Neural cell (in vitro differentiated cells): ENCODE results near the gene SPDYE4.

ENCODE experiments used
- EP300 ChIP-seq: fragments of 450-650 bp; conservative IDR thresholded peaks from 2 replicates; pipeline ENCODE4 v1.6.1; 2014; ENCODE audit warnings: antibody characterized with exemption, mild to moderate bottlenecking, moderate library complexity; ENCODE audit not compliant: poor library complexity, severe bottlenecking
- EZH2 ChIP-seq: fragments of 200-600, 300-800 bp; shearing (Covaris generic), sonication (generic); IDR thresholded peaks from 2 replicates; pipeline ENCODE4 v1.6.1; 2014; ENCODE audit warnings: antibody characterized with exemption, low read length, borderline replicate concordance, mild to moderate bottlenecking; ENCODE audit not compliant: insufficient read depth, poor library complexity, severe bottlenecking
- POLR2AphosphoS5 ChIP-seq: IDR thresholded peaks from 2 replicates; pipeline ENCODE4 v1.6.1; 2012
- RAD21 ChIP-seq: fragments of 450-650 bp; conservative IDR thresholded peaks from 2 replicates; pipeline ENCODE4 v1.6.1; 2014; ENCODE audit warnings: antibody characterized with exemption, mild to moderate bottlenecking, moderate library complexity
- SMC3 ChIP-seq: fragments of 450-650 bp; conservative IDR thresholded peaks from 2 replicates; pipeline ENCODE4 v1.6.1; 2014; ENCODE audit warnings: antibody characterized with exemption, mild to moderate bottlenecking, moderate library complexity; ENCODE audit not compliant: poor library complexity
- TAF1 ChIP-seq: IDR thresholded peaks from 2 replicates; pipeline ENCODE4 v1.6.1; 2012; ENCODE audit warnings: low read depth
- TF ChIP-seq, protein P1 (sequence below): fragments of 450-650 bp; IDR thresholded peaks from 2 replicates; pipeline ENCODE4 v1.5.1; 2014; ENCODE audit warnings: antibody characterized with exemption, mild to moderate bottlenecking, moderate library complexity; ENCODE audit not compliant: poor library complexity, severe bottlenecking
- TF ChIP-seq, protein P2 (sequence below): IDR thresholded peaks from 2 replicates; pipeline ENCODE4 v1.6.1; 2012; ENCODE audit warnings: borderline replicate concordance

DNA sequence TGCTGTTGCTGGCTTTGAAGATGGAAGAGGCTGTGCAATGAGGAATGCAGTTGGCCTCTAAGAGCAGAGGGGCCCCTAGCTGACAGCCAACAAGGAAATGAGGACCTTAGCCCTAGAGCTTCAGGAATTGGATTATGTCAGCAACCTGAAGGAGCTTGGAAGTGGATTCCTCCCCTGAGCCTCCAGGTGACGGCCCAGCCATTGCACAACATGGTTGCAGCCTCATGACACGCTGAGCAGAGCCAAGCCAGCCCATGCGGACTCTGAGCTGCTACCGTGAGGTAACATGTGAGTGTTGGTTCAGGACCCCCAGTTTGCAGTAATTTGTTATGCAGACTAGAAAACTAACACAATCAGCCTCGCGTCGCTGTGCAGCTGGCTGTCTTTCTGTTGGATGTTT is 33.9 kb downstream of the SPDYE4 start:
- TF ChIP-seq, protein P1, sequence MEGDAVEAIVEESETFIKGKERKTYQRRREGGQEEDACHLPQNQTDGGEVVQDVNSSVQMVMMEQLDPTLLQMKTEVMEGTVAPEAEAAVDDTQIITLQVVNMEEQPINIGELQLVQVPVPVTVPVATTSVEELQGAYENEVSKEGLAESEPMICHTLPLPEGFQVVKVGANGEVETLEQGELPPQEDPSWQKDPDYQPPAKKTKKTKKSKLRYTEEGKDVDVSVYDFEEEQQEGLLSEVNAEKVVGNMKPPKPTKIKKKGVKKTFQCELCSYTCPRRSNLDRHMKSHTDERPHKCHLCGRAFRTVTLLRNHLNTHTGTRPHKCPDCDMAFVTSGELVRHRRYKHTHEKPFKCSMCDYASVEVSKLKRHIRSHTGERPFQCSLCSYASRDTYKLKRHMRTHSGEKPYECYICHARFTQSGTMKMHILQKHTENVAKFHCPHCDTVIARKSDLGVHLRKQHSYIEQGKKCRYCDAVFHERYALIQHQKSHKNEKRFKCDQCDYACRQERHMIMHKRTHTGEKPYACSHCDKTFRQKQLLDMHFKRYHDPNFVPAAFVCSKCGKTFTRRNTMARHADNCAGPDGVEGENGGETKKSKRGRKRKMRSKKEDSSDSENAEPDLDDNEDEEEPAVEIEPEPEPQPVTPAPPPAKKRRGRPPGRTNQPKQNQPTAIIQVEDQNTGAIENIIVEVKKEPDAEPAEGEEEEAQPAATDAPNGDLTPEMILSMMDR: no peak
- TF ChIP-seq POLR2AphosphoS5 (no peak), TAF1 (no peak), RAD21 (no peak), EP300 (no peak), EZH2 (no peak), SMC3 (no peak)
- TF ChIP-seq, protein P2, sequence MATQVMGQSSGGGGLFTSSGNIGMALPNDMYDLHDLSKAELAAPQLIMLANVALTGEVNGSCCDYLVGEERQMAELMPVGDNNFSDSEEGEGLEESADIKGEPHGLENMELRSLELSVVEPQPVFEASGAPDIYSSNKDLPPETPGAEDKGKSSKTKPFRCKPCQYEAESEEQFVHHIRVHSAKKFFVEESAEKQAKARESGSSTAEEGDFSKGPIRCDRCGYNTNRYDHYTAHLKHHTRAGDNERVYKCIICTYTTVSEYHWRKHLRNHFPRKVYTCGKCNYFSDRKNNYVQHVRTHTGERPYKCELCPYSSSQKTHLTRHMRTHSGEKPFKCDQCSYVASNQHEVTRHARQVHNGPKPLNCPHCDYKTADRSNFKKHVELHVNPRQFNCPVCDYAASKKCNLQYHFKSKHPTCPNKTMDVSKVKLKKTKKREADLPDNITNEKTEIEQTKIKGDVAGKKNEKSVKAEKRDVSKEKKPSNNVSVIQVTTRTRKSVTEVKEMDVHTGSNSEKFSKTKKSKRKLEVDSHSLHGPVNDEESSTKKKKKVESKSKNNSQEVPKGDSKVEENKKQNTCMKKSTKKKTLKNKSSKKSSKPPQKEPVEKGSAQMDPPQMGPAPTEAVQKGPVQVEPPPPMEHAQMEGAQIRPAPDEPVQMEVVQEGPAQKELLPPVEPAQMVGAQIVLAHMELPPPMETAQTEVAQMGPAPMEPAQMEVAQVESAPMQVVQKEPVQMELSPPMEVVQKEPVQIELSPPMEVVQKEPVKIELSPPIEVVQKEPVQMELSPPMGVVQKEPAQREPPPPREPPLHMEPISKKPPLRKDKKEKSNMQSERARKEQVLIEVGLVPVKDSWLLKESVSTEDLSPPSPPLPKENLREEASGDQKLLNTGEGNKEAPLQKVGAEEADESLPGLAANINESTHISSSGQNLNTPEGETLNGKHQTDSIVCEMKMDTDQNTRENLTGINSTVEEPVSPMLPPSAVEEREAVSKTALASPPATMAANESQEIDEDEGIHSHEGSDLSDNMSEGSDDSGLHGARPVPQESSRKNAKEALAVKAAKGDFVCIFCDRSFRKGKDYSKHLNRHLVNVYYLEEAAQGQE: no peak
